ENCODE results near the gene ANKRD22.

ANKRD22 gene

GRCh38 chr10:88835096-88835909 lies 16.3 kb downstream of the ANKRD22 start:
- peak; percentile 79 for DNase-seq

- DNase-seq: no peak
Measured at GRCh38 chr10:88833723-88834122, 17.9 kb downstream of the ANKRD22 start.

GRCh38 chr10:88833156-88833555 lies 18.5 kb downstream of the ANKRD22 start:
- DNase-seq: no peak

- DNase-seq: no peak
Measured at GRCh38 chr10:88832376-88832775, 19.3 kb downstream of the ANKRD22 start.

GRCh38 chr10:88831709-88832108 lies 19.9 kb downstream of the ANKRD22 start:
- no peak for DNase-seq

- no peak for DNase-seq
Measured at GRCh38 chr10:88830643-88831268, 20.9 kb downstream of the ANKRD22 start.

- DNase-seq: peak; percentile 24
Measured at GRCh38 chr10:88828310-88828709, 23.3 kb downstream of the ANKRD22 start.

GRCh38 chr10:88827671-88828070 lies 24.0 kb downstream of the ANKRD22 start:
- no peak for DNase-seq

- DNase-seq: no peak
Measured at GRCh38 chr10:88826388-88826787, 25.3 kb downstream of the ANKRD22 start.

GRCh38 chr10:88820748-88821401 lies 30.8 kb downstream of the ANKRD22 start:
- peak; percentile 65 for DNase-seq

GRCh38 chr10:88819290-88819689 lies 32.4 kb downstream of the ANKRD22 start:
- no peak for DNase-seq

- no peak for DNase-seq
Measured at GRCh38 chr10:88813200-88813599, 38.4 kb downstream of the ANKRD22 start.

- DNase-seq: peak; percentile 69
Measured at GRCh38 chr10:88810196-88810961, 41.3 kb downstream of the ANKRD22 start.

GRCh38 chr10:88809621-88810020 lies 42.0 kb downstream of the ANKRD22 start:
- DNase-seq: no peak

GRCh38 chr10:88805924-88806323 lies 45.7 kb downstream of the ANKRD22 start:
- DNase-seq: no peak

- no peak for DNase-seq
Measured at GRCh38 chr10:88805361-88805760, 46.3 kb downstream of the ANKRD22 start.

GRCh38 chr10:88804083-88804812 lies 47.4 kb downstream of the ANKRD22 start:
- DNase-seq: no peak

GRCh38 chr10:88803641-88804040 lies 48.0 kb downstream of the ANKRD22 start:
- DNase-seq: no peak

- DNase-seq: no peak
Measured at GRCh38 chr10:88802523-88803285, 48.9 kb downstream of the ANKRD22 start, which contains the start of gene LIPM. TSS of gene LIPM (plus strand) at chr10:88802730. CDS start at chr10:88802897, 167 bp downstream.

GRCh38 chr10:88800152-88801125 lies 51.2 kb downstream of the ANKRD22 start:
- DNase-seq: peak; percentile 8
